Measurements from ENCODE around the gene CTSH. TPM values are rescaled to one million over a fixed set of nuclear protein-coding genes. Genes with fewer than 3 reads are reported as not detected.

The CTSH gene
- total RNA-seq, 2 experiments from 2014 or later, result 11.1 to 11.4 TPM

DNA sequence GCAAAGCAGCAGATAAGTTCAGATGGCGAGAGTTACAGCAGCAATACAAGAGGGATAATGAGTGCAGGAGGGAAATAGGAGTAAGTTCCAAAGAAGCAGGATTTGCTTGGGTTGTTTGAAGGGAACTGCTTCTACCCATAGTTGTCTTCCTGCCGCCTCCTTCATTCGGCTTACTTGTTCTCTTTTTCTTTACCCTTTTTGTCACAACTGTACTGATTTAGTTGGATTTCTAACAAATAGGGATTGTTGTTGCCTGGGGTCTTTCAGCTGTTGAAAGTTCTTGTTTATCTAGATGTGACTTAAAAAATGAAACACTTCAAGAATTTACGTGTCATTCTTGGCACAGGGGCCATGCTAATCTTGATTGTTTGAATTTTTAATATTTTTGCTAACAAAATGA, 46.3 kb downstream of the CTSH start:
- Histone ChIP-seq H3K27me3 (ENCODE audit: control insufficient read depth in 1 of 2, insufficient read depth in 2 of 2, low read length in 2 of 2) (no peaks in the 10 kb centered on the region), H3K27ac (ENCODE audit: low read depth in 1 of 2, low read length in 2 of 2) (no peak overlapping the region), H3K4me3 (ENCODE audit: low read length) (no peak overlapping the region), H3K36me3 (ENCODE audit: insufficient read depth, low read length) (peaks cover 92% of the 10 kb centered on the region), H3K4me1 (ENCODE audit: insufficient read depth, low read length) (no peaks in the 10 kb centered on the region), H3K9me3 (ENCODE audit: control insufficient read depth in 1 of 2, insufficient read depth in 1 of 2, low read length in 2 of 2) (no peaks in the 10 kb centered on the region)
- H3K27me3 Mint-ChIP-seq, result no peaks in the 10 kb centered on the region
- DNase-seq (no peak), ATAC-seq (ENCODE audit: poor library complexity) (no peak)
- H3K36me3 Mint-ChIP-seq (ENCODE audit: low read depth), result peaks cover 100% of the 10 kb centered on the region
- peak overlapping the region; percentile 61 for H3K27ac Mint-ChIP-seq
- no peak overlapping the region for H3K4me3 Mint-ChIP-seq
- ChIA-PET CTCF (interaction anchor here (1.6 kb wide), 1 partner anchor 9 kb away, joined by 3 read pairs; no protein-coding TSS in a partner anchor), POLR2A (no interaction called here)
- intact Hi-C loops (cut with DNase I, micrococcal nuclease), result no loop called here
- H3K9me3 Mint-ChIP-seq, result no peaks in the 10 kb centered on the region
- peaks cover 1% of the 10 kb centered on the region for H3K4me1 Mint-ChIP-seq (ENCODE audit: low read depth)
- TF ChIP-seq, protein P1, sequence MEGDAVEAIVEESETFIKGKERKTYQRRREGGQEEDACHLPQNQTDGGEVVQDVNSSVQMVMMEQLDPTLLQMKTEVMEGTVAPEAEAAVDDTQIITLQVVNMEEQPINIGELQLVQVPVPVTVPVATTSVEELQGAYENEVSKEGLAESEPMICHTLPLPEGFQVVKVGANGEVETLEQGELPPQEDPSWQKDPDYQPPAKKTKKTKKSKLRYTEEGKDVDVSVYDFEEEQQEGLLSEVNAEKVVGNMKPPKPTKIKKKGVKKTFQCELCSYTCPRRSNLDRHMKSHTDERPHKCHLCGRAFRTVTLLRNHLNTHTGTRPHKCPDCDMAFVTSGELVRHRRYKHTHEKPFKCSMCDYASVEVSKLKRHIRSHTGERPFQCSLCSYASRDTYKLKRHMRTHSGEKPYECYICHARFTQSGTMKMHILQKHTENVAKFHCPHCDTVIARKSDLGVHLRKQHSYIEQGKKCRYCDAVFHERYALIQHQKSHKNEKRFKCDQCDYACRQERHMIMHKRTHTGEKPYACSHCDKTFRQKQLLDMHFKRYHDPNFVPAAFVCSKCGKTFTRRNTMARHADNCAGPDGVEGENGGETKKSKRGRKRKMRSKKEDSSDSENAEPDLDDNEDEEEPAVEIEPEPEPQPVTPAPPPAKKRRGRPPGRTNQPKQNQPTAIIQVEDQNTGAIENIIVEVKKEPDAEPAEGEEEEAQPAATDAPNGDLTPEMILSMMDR (IDR thresholded peaks at IDR 0.05), result no peak

DNA sequence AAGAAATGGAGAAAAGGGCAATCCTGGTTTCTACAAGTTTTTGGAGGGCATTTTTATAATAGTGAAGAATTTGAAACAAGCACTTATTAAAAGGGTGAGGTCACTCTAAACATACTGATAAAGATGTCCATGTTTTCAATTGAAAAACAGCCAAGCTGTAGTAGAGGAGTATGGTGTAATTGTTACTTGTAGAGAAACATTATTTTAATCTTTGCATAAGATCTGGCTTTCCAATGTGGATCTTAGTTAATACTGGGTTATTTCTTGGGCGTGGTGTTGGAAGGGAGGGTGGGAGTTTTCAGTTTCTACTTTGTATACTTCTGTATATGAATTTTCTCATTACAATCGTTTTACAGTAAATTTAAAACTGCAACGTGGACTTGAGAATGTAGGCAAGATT, 49.4 kb downstream of the CTSH start:
- intact Hi-C loops (cut with DNase I, micrococcal nuclease), result no loop called here
- CTCF ChIA-PET, result no interaction called here
- H3K4me3 Mint-ChIP-seq, result no peak overlapping the region
- no peaks in the 10 kb centered on the region for H3K4me1 ChIP-seq (ENCODE audit: insufficient read depth, low read length)
- peaks cover 95% of the 10 kb centered on the region for H3K36me3 ChIP-seq (ENCODE audit: insufficient read depth, low read length)
- H3K27ac ChIP-seq (ENCODE audit: low read depth in 1 of 2, low read length in 2 of 2), result no peak overlapping the region
- TF ChIP-seq, protein P1 (IDR thresholded peaks at IDR 0.05), result no peak
- H3K4me3 ChIP-seq (ENCODE audit: low read length), result no peak overlapping the region
- no peaks in the 10 kb centered on the region for H3K27me3 Mint-ChIP-seq
- H3K27me3 ChIP-seq (ENCODE audit: control insufficient read depth in 1 of 2, insufficient read depth in 2 of 2, low read length in 2 of 2), result no peaks in the 10 kb centered on the region
- peak overlapping the region; percentile 13 for H3K27ac Mint-ChIP-seq
- DNase-seq (no peak), ATAC-seq (ENCODE audit: poor library complexity) (no peak)
- H3K9me3 ChIP-seq (ENCODE audit: control insufficient read depth in 1 of 2, insufficient read depth in 1 of 2, low read length in 2 of 2), result no peaks in the 10 kb centered on the region
- no peaks in the 10 kb centered on the region for H3K9me3 Mint-ChIP-seq
- peaks cover 9% of the 10 kb centered on the region for H3K4me1 Mint-ChIP-seq (ENCODE audit: low read depth)
- H3K36me3 Mint-ChIP-seq (ENCODE audit: low read depth), result peaks cover 100% of the 10 kb centered on the region
- POLR2A ChIA-PET, result interaction anchor here (1.3 kb wide), 1 partner anchor 22 kb away, joined by 3 read pairs; no protein-coding TSS in a partner anchor

DNA sequence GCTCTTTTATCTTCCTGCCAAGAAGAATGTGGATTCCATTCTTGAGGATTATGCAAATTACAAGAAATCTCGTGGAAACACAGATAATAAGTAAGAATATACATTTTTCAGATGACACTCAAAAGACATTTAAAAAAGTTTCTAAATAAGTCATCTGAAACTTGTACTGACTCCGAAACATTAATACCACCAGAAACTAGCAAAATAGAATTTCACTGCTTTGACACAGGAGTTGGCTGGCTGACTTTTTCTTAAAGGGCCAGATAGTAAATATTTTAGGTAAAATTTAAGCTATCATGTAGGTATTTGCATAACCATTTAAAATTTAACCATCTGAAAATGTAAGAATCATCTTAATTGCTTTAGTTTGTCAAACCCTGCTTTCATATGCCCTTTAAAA, 51.3 kb downstream of the CTSH start:
- no peak for DNase-seq
- H3K9me3 Mint-ChIP-seq, result no peaks in the 10 kb centered on the region
- no peak overlapping the region for H3K4me3 Mint-ChIP-seq
- no peaks in the 10 kb centered on the region for H3K27me3 Mint-ChIP-seq
- CTCF ChIA-PET, result no interaction called here
- H3K27ac Mint-ChIP-seq, result peak overlapping the region; percentile 4
- peaks cover 100% of the 10 kb centered on the region for H3K36me3 Mint-ChIP-seq (ENCODE audit: low read depth)
- no peak overlapping the region for H3K27ac ChIP-seq (ENCODE audit: low read depth in 1 of 2, low read length in 2 of 2)
- POLR2A ChIA-PET, result no interaction called here
- H3K4me3 ChIP-seq (ENCODE audit: low read length), result no peak overlapping the region
- no peaks in the 10 kb centered on the region for H3K4me1 ChIP-seq (ENCODE audit: insufficient read depth, low read length)
- intact Hi-C loops (cut with DNase I, micrococcal nuclease), result no loop called here
- peaks cover 95% of the 10 kb centered on the region for H3K36me3 ChIP-seq (ENCODE audit: insufficient read depth, low read length)
- ATAC-seq (ENCODE audit: poor library complexity), result no peak
- H3K27me3 ChIP-seq (ENCODE audit: control insufficient read depth in 1 of 2, insufficient read depth in 2 of 2, low read length in 2 of 2), result no peaks in the 10 kb centered on the region
- TF ChIP-seq, protein P1 (IDR thresholded peaks at IDR 0.05), result no peak
- no peaks in the 10 kb centered on the region for H3K9me3 ChIP-seq (ENCODE audit: control insufficient read depth in 1 of 2, insufficient read depth in 1 of 2, low read length in 2 of 2)
- peaks cover 9% of the 10 kb centered on the region for H3K4me1 Mint-ChIP-seq (ENCODE audit: low read depth)

All from CD4-positive, alpha-beta T cell (primary cell).